IPS DF 4.7 (cell line): Measurements from ENCODE around the gene CCNQ.

Experiments
- DNase-seq: peaks from one replicate; pipeline ENCODE4 v3.0.0-alpha.2; 2013; ENCODE audit warnings: low spot score; ENCODE audit errors: extremely low read depth

Gene CCNQ

DNA sequence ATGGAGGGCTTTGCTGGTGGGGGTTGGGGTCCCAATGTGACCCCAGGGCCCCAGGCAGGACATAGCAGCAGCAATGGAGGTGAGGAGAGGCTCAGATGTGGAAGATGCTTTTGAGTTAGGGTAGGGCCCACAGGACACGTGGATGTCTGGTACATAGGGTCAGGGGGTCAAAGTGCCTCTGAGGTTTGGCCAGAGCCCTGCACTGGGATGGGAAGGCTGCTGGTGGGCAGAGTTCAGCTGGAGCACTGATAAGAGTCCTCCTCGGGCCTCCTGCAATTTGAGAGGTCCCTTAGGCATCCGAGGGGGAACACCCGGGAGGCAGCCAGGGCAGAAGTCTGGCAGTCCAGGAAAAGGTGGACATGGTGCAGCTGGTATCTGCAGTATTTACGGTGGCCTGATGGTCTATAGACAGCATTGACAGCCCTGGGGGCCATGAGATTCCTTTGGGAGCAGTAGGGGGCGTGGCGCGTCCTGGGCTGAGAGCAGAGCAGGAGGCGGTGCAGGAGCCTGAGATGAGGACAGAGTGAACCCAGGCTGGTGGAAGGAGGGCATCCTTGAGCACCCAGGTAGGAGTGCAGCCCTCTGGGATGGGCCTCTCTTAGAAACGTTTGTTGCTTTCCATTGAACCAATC, 22.6 kb downstream of the CCNQ start:
- DNase-seq = no peak

DNA sequence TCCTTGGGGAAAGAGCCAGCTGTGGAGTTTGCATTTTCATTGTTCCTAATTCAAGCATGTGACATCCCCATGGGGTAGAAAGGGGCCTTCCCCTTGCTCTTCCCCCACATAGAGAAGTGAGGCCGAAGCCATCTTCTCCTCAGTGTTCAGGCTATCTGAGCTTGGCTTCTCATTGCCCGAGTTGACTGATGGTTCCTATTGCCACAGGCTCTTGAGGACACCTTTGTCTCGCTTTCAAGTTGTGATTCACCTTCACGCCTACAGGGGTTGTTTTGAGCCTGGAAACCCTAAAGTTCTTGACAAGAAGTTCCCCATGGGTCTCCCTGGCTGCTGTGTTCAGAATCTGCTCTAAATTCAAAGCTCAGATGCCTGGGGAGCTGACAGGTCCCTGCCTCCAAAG, 25.0 kb downstream of the CCNQ start:
- no peak for DNase-seq

- DNase-seq = no peak
These were observed 26.3 kb downstream of the CCNQ start for GRCh38 chrX:153572601-153573000.

- DNase-seq = no peak
These were observed 27.4 kb downstream of the CCNQ start for GRCh38 chrX:153571534-153571908.

DNA sequence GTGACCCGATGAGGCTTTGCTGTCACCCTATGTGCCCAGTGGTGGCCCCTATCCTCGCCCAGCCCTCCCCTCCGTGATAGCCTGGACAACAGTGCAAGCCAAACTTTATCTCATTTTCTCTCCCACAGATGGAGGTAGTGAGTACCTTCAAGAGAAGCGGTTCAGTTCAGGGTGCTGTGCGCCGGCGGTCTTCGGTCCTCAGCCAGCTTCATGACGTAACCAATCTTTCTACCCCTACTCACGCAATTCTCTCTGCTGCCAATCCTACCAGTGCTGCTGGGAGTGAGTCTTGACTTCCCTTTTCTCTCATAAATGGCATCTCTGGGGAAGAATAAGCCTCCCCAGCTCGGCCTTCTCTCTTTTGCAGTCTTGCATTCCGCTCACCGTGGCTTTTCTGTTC, 29.5 kb downstream of the CCNQ start:
- no peak for DNase-seq

DNA sequence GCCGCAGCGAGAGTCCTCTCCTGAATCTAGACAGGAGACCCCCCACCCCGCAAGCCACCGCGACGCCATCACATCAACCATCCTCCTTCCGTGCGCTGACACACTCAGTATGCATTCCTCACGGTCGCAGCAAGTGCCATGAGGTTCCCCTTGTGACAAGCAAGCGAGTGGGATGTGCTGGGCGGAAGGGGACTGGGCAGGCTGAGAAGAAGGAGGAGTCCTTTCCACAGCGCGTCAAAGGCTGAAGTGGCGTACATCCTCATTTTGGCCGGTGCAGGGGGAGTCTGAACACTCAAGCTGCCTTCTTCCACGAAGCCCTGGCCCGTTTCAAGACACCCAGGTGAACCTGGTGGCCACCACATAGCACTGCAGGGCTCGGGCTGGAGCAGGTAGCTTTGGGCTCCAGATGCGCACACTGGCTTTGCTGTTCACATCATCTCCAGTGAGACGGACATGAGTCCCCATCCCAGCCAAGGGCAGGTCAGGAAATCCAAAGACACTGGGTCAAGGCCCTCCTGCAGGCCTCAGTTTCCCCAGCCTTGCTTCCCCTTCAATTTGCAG, 30.4 kb downstream of the CCNQ start:
- no peak for DNase-seq

- DNase-seq = no peak
These were observed 32.9 kb downstream of the CCNQ start for GRCh38 chrX:153565996-153566580.

DNA sequence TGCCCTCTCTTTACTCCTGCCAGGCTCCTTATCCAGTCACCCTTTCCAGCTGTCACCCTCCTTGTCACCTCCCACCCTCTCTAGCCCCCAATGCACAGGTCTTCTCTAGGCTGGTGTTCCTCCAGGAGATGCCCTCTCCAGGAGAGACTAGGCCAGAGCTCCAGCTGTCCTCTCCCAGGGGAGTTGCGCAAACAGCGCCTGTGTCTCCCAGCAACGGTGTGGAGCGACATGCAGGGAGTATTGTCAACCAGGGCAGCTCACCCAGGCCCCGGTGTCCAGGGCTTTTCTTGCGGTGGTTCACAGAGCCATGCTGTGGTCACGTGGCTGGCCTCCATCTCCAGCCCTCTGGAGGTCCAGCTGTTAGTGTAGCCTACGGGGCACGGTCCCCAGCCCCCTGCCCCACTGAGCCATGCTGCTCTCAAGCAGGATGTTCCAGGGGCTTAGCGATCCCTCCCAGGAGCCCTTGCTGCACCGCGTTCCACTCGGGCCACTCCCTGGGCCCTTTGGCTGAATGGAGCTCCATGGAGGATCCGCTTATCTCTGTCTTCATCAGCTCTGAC, 34.8 kb downstream of the CCNQ start:
- DNase-seq = no peak

DNA sequence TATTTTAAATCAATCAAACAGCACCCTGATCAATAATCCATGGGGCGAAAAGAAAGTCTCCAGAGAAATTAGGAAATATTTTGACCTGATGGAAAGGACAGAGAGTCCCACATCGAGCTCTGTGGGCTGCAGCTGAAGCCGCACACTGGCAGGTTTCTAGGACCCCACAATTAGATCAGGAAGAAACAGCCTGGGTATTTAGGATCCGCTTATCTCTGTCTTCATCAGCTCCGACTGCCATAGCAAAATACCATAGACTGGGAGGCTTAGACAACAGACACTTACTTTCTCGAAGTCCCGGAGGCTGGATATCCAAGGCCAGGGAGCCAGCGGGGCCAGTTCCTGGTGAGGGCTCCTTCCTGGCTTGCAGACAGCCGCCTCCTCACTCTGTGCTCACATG, 36.4 kb downstream of the CCNQ start:
- DNase-seq = no peak

DNA sequence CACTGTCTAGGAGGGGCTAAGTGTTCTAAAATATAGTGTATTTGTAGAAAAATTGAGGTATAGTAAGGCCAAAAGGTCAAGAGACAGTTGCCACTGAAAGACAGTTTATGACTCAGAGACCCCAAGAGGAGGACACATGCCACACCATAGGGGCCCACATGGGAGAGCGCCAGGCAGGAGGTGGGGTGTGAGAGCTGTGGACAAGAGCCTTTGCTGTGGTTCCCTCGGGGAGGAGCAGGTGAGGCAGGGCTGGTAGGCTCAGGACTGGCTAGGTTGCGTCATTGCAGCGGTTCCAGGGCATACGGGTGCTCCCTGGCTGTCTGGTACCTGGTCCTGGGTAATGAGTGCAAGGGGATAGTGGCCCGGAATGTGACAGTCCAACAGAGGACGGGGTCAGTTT, 37.6 kb downstream of the CCNQ start:
- DNase-seq = no peak

GRCh38 chrX:153560466-153560865, 38.5 kb downstream of the CCNQ start:
- no peak for DNase-seq

DNA sequence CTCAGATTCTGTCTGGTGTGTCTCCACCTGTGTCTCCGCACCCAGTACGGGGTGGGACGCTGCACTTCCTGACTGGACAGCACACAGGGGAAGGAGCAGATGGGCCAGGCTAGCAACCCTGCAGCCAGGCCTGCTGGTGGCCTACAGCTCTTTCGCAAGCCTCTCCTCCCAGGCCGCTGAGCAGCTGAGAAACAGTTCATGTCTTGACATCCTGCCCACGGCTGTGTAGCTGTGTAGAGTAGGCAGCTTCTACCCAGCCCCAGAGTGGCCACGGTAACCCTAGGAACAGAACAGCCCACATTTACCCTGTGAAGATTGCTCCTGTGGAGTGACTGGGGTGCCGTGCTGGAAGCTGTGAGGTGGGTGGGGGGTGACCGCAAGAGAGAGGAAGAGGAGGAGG, 38.9 kb downstream of the CCNQ start:
- no peak for DNase-seq

- DNase-seq = no peak
These were observed 41.2 kb downstream of the CCNQ start for GRCh38 chrX:153557618-153558355.

- DNase-seq = no peak
These were observed 42.2 kb downstream of the CCNQ start for GRCh38 chrX:153556767-153557166.

DNA sequence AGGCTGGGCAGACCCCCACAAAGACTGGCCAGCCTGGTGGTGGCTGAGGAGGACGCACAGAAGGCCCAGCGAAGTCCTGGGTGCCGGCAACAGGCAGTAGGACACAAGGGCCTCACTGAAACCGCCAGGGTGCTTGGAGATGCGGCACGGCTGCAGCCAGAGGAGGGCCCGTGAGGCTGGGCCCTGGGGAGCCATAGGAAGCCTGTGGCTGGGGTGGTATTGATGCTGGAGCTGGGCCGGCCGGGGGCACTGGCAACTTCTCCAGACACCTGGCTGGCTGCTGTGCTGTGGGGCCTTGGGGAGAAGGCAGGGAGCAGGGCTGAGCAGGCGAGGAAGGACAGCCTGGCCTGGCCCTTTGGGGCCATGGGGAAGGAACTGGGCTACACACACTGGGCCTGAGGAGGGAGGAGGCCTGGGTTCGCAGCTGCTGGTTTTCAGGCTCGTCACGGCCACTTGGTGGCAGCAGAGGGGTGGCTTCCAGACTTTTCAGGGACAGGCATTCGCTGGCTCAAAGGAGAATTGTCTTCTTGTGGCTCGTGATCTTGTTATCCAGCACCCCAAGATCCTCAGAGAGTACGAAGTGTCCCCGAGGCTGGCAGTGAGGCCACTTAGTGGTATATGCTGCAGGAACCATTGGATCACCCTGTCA, 44.3 kb downstream of the CCNQ start:
- no peak for DNase-seq

DNA sequence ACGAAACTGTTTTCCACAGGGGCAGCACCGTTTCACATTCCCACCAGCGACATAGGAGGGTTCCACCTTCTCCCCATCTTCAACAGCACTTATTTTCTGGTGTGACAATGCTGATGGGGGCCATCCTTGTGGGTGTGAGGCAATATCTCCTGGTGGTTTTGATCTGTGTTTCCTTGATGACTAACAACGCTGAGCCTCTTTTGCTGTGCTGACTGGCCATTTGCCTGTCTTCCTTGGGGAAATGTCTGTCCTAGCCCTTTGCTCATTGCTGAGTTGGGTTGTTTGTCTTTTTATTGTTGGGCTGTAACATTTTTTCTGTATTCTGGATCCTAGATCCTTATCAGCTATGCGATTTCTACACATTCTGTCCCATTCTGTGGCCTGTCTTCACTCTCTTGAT, 47.8 kb downstream of the CCNQ start:
- DNase-seq = no peak

GRCh38 chrX:153549807-153550206, 49.1 kb downstream of the CCNQ start:
- DNase-seq = no peak

GRCh38 chrX:153549231-153549630, 49.7 kb downstream of the CCNQ start:
- no peak for DNase-seq

- DNase-seq = no peak
These were observed 51.7 kb downstream of the CCNQ start for GRCh38 chrX:153547195-153547594.

- no peak for DNase-seq
These were observed 52.6 kb downstream of the CCNQ start for GRCh38 chrX:153546386-153546785.

- no peak for DNase-seq
These were observed 54.2 kb downstream of the CCNQ start for GRCh38 chrX:153544727-153545126.

DNA sequence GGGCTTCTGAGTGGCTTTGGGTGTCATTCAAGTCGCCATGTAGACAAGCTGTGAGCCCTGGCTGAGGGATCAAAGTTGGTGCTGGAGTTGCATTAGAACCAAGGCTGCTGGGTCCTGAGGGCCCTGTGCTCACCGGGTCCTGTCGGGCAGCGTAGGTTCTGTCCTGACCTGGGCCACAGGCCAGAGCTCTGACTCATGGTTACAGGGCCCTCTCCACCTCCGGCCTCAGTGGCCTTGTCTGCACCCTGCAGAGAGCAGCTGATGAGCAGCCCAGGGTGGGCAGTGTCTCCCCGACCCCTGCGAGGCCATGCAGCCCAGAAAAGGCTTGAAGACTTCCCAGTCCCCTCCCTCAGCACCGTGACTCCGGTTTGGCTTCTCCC, 59.0 kb downstream of the CCNQ start:
- DNase-seq = no peak
